Muscle layer of colon (tissue), 2 donors: ENCODE data around the gene TAP1.

ENCODE experiments used
- H3K27ac ChIP-seq: one replicate; pipeline ENCODE4 v1.7.0; 2013; ENCODE audit warnings: low read depth, mild to moderate bottlenecking, low read length, moderate library complexity
- H3K27me3 ChIP-seq, 2 donors: one replicate each; pipeline ENCODE4 v1.7.0; 2013; ENCODE audit warnings: low read length in 2 of 2, mild to moderate bottlenecking in 2 of 2; ENCODE audit not compliant: insufficient read depth in 2 of 2, control insufficient read depth in 1 of 2
- H3K36me3 ChIP-seq: one replicate; pipeline ENCODE4 v1.7.0; 2013; ENCODE audit warnings: mild to moderate bottlenecking, low read length; ENCODE audit not compliant: insufficient read depth
- H3K4me1 ChIP-seq: one replicate; pipeline ENCODE4 v1.7.0; 2013; ENCODE audit warnings: mild to moderate bottlenecking, low read length; ENCODE audit not compliant: insufficient read depth
- H3K4me3 ChIP-seq, 2 donors: one replicate each; pipeline ENCODE4 v1.7.0; 2013; ENCODE audit warnings: low read length in 2 of 2, low read depth in 1 of 2, mild to moderate bottlenecking in 1 of 2, moderate library complexity in 1 of 2
- H3K9ac ChIP-seq: one replicate; pipeline ENCODE4 v1.7.0; 2013; ENCODE audit warnings: low read length
- H3K9me3 ChIP-seq: one replicate; pipeline ENCODE4 v1.7.0; 2013; ENCODE audit warnings: mild to moderate bottlenecking, low read length
- donor health status: abdominal sarcoma.
- donor health status: Adenocarcinoma of cecum.

The TAP1 gene

GRCh38 chr6:32844839-32845383, 8.6 kb downstream of the TAP1 start:
- peak overlapping the region; percentile 98 for H3K27ac ChIP-seq
- peak overlapping the region; percentile 83 to 96 for H3K4me3 ChIP-seq
- H3K9ac ChIP-seq: no peak overlapping the region
- H3K4me1 ChIP-seq: peaks cover 23% of the 10 kb centered on the region
- no peaks in the 10 kb centered on the region for H3K27me3 ChIP-seq
- peaks cover 65% of the 10 kb centered on the region for H3K36me3 ChIP-seq
- H3K9me3 ChIP-seq: no peaks in the 10 kb centered on the region

- H3K36me3 ChIP-seq: peaks cover 63% of the 10 kb centered on the region
- H3K4me1 ChIP-seq: peaks cover 23% of the 10 kb centered on the region
These were observed 9.3 kb downstream of the TAP1 start, which contains the start of gene PSMB8 for GRCh38 chr6:32843979-32844838. Gene PSMB8 (minus strand): TSS chr6:32844047. CDS start chr6:32843996, 51 bp downstream.

GRCh38 chr6:32843331-32843978, 10.0 kb downstream of the TAP1 start:
- H3K9ac ChIP-seq: peak overlapping the region; percentile 96

More at GRCh38 chr6:32843979-32844838, 9.3 kb downstream of the TAP1 start, which contains the start of gene PSMB8:
- peak within 1 kb of the TSS; percentile 83 to 96 for H3K4me3 ChIP-seq
- no peaks in the 10 kb centered on the region for H3K9me3 ChIP-seq
- no peaks in the 10 kb centered on the region for H3K27me3 ChIP-seq
- H3K9ac ChIP-seq: peak within 1 kb of the TSS; percentile 96
- peak within 1 kb of the TSS; percentile 98 for H3K27ac ChIP-seq

GRCh38 chr6:32842690-32843089, 10.8 kb downstream of the TAP1 start:
- Histone ChIP-seq H3K9ac (no peak overlapping the region), H3K27ac (no peak overlapping the region)

More at GRCh38 chr6:32843331-32843978, 10.0 kb downstream of the TAP1 start:
- Histone ChIP-seq H3K27ac (peak overlapping the region; percentile 98), H3K36me3 (peaks cover 56% of the 10 kb centered on the region), H3K4me3 (peak overlapping the region; percentile 83 to 96), H3K9me3 (no peaks in the 10 kb centered on the region), H3K4me1 (peaks cover 23% of the 10 kb centered on the region), H3K27me3 (no peaks in the 10 kb centered on the region)

GRCh38 chr6:32842021-32842650, 11.4 kb downstream of the TAP1 start:
- Histone ChIP-seq H3K27me3 (no peaks in the 10 kb centered on the region), H3K4me3 (no peak overlapping the region), H3K4me1 (peaks cover 31% of the 10 kb centered on the region), H3K9me3 (no peaks in the 10 kb centered on the region), H3K9ac (no peak overlapping the region), H3K27ac (no peak overlapping the region), H3K36me3 (peaks cover 43% of the 10 kb centered on the region)

More at GRCh38 chr6:32842690-32843089, 10.8 kb downstream of the TAP1 start:
- Histone ChIP-seq H3K4me3 (peak overlapping the region in 1 of 2 donors; percentile 96), H3K36me3 (peaks cover 49% of the 10 kb centered on the region), H3K9me3 (no peaks in the 10 kb centered on the region), H3K27me3 (no peaks in the 10 kb centered on the region), H3K4me1 (peaks cover 25% of the 10 kb centered on the region)

GRCh38 chr6:32840604-32841246, 12.8 kb downstream of the TAP1 start:
- Histone ChIP-seq H3K36me3 (peaks cover 30% of the 10 kb centered on the region), H3K27me3 (no peaks in the 10 kb centered on the region), H3K9ac (no peak overlapping the region), H3K4me1 (peaks cover 29% of the 10 kb centered on the region), H3K27ac (no peak overlapping the region), H3K4me3 (no peak overlapping the region), H3K9me3 (no peaks in the 10 kb centered on the region)

- Histone ChIP-seq H3K9me3 (no peaks in the 10 kb centered on the region), H3K4me3 (no peak overlapping the region), H3K9ac (no peak overlapping the region), H3K27me3 (no peaks in the 10 kb centered on the region), H3K4me1 (peaks cover 20% of the 10 kb centered on the region), H3K27ac (peak overlapping the region; percentile 80), H3K36me3 (peaks cover 37% of the 10 kb centered on the region)
These were observed 14.1 kb downstream of the TAP1 start for GRCh38 chr6:32839356-32839755.

- H3K4me1 ChIP-seq: peaks cover 20% of the 10 kb centered on the region
- H3K27me3 ChIP-seq: no peaks in the 10 kb centered on the region
- peaks cover 37% of the 10 kb centered on the region for H3K36me3 ChIP-seq
These were observed 15.2 kb downstream of the TAP1 start, which contains the start of gene TAP2 for GRCh38 chr6:32838114-32838958. Gene TAP2 (minus strand): TSS chr6:32838739. CDS start chr6:32838233, 506 bp downstream.

GRCh38 chr6:32837651-32838113, 15.8 kb downstream of the TAP1 start:
- H3K36me3 ChIP-seq: peaks cover 38% of the 10 kb centered on the region
- H3K9me3 ChIP-seq: no peaks in the 10 kb centered on the region
- H3K4me3 ChIP-seq: peak overlapping the region; percentile 43 to 80
- peak overlapping the region; percentile 80 for H3K27ac ChIP-seq
- peak overlapping the region; percentile 75 for H3K9ac ChIP-seq
- no peaks in the 10 kb centered on the region for H3K27me3 ChIP-seq
- H3K4me1 ChIP-seq: peaks cover 17% of the 10 kb centered on the region

More at GRCh38 chr6:32838114-32838958, 15.2 kb downstream of the TAP1 start, which contains the start of gene TAP2:
- Histone ChIP-seq H3K9me3 (no peaks in the 10 kb centered on the region), H3K9ac (peak within 1 kb of the TSS; percentile 75), H3K27ac (peak within 1 kb of the TSS; percentile 80), H3K4me3 (peak within 1 kb of the TSS; percentile 43 to 80)

GRCh38 chr6:32836873-32837272, 16.6 kb downstream of the TAP1 start:
- no peak overlapping the region for H3K27ac ChIP-seq
- H3K36me3 ChIP-seq: peaks cover 38% of the 10 kb centered on the region
- H3K9me3 ChIP-seq: no peaks in the 10 kb centered on the region
- no peaks in the 10 kb centered on the region for H3K27me3 ChIP-seq
- no peak overlapping the region for H3K9ac ChIP-seq
- no peak overlapping the region for H3K4me3 ChIP-seq
- H3K4me1 ChIP-seq: peaks cover 9% of the 10 kb centered on the region
